Peyer's patch (tissue), 4 donors: ENCODE measurements around the gene UBE2Q2. TPM values are rescaled to one million over a fixed set of nuclear protein-coding genes. Genes with fewer than 3 reads are reported as not detected.
"Not testable (repeated sequence)": the region's sequence is repeated elsewhere in the genome, so short reads cannot be mapped to it uniquely, and the experiment has no call there.

ENCODE experiments used
- DNase-seq, 3 donors: peaks; one replicate each; pipeline ENCODE4 v3.0.0-alpha.2; 2017 to 2019
- H3K27ac ChIP-seq, 4 donors: fragments of 200-600 bp; sonication (generic); one replicate each; pipeline ENCODE4 v1.5.1; 2016 to 2019
- H3K27me3 ChIP-seq, 2 donors: fragments of 200-600 bp; sonication (generic); one replicate each; pipeline ENCODE4 v1.5.1; 2019
- H3K36me3 ChIP-seq, 3 donors: fragments of 200-600 bp; sonication (generic); one replicate each; pipeline ENCODE4 v1.5.1; 2016 to 2019
- H3K4me1 ChIP-seq, 4 donors: fragments of 200-600 bp; sonication (generic); one replicate each; pipeline ENCODE4 v1.5.1; 2016 to 2019
- H3K4me3 ChIP-seq, 4 donors: fragments of 200-600 bp; sonication (generic); 1 replicate in 3 of 4; 2 replicates in 1 of 4; pipeline ENCODE4 v1.5.1; 2016 to 2019; ENCODE audit warnings: mild to moderate bottlenecking in 1 of 4
- H3K9me3 ChIP-seq, 4 donors: fragments of 200-600 bp; sonication (generic); one replicate each; pipeline ENCODE4 v1.5.1; 2016 to 2019; ENCODE audit warnings: mild to moderate bottlenecking in 1 of 4
- POLR2A ChIP-seq, 2 donors: fragments of 450-650 bp; IDR thresholded peaks; one replicate each; pipeline ENCODE4 v1.5.1; 2017; ENCODE audit warnings: antibody characterized with exemption in 2 of 2, mild to moderate bottlenecking in 2 of 2, moderate library complexity in 2 of 2
- total RNA-seq, 4 donors: library from RNA; depleted of rRNA; stranded (reverse); fragments of >200 nt; gene quantifications; one replicate each; pipeline ENCODE4 v1.1.0, GENCODE V29; 2016
- TF ChIP-seq, protein P1 (sequence below), 6 experiments: fragments of 450-650 bp in 4 of 6; fragments of 200-600 bp in 2 of 6; sonication (generic) in 1 of 6; IDR thresholded peaks; one replicate each; pipeline ENCODE4 v1.5.1; 2017 to 2019; ENCODE audit warnings: antibody characterized with exemption in 6 of 6, mild to moderate bottlenecking in 3 of 6, moderate library complexity in 1 of 6

UBE2Q2 gene
- total RNA-seq, 4 donors from 2014 or later: 9.3 to 52.0 (median 12.2) TPM

DNA sequence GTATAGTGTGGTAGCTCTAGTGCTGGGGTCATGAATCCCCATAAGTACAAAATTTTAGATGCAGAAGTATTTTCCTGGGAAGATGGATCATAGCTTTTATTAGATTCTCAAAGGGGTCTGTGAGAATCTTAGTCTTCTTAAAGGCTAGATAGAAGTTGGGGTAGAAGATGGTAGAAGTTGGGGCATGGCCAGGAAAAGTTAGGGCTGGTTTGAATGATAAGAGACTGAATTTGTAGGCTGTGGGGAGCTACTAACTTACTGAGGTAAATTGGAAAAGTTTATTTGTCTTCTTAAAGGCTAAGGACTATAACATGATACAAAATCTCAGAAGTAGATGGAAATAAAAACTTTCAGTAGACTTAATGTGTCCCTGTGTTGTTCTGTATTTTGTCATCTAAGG is 1.6 kb upstream of the UBE2Q2 start:
- H3K4me3 ChIP-seq: no peak overlapping the region
- no peak for DNase-seq
- H3K4me1 ChIP-seq: peaks cover 0 to 13% (median 4%) of the 10 kb centered on the region in 4 donors
- H3K36me3 ChIP-seq: no peaks in the 10 kb centered on the region
- no peaks in the 10 kb centered on the region for H3K9me3 ChIP-seq
- no peak overlapping the region for H3K27ac ChIP-seq
- TF ChIP-seq, protein P1, sequence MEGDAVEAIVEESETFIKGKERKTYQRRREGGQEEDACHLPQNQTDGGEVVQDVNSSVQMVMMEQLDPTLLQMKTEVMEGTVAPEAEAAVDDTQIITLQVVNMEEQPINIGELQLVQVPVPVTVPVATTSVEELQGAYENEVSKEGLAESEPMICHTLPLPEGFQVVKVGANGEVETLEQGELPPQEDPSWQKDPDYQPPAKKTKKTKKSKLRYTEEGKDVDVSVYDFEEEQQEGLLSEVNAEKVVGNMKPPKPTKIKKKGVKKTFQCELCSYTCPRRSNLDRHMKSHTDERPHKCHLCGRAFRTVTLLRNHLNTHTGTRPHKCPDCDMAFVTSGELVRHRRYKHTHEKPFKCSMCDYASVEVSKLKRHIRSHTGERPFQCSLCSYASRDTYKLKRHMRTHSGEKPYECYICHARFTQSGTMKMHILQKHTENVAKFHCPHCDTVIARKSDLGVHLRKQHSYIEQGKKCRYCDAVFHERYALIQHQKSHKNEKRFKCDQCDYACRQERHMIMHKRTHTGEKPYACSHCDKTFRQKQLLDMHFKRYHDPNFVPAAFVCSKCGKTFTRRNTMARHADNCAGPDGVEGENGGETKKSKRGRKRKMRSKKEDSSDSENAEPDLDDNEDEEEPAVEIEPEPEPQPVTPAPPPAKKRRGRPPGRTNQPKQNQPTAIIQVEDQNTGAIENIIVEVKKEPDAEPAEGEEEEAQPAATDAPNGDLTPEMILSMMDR (IDR thresholded peaks at IDR 0.05): no peak
- no peak for TF ChIP-seq POLR2A (IDR thresholded peaks at IDR 0.05)
- no peaks in the 10 kb centered on the region for H3K27me3 ChIP-seq

DNA sequence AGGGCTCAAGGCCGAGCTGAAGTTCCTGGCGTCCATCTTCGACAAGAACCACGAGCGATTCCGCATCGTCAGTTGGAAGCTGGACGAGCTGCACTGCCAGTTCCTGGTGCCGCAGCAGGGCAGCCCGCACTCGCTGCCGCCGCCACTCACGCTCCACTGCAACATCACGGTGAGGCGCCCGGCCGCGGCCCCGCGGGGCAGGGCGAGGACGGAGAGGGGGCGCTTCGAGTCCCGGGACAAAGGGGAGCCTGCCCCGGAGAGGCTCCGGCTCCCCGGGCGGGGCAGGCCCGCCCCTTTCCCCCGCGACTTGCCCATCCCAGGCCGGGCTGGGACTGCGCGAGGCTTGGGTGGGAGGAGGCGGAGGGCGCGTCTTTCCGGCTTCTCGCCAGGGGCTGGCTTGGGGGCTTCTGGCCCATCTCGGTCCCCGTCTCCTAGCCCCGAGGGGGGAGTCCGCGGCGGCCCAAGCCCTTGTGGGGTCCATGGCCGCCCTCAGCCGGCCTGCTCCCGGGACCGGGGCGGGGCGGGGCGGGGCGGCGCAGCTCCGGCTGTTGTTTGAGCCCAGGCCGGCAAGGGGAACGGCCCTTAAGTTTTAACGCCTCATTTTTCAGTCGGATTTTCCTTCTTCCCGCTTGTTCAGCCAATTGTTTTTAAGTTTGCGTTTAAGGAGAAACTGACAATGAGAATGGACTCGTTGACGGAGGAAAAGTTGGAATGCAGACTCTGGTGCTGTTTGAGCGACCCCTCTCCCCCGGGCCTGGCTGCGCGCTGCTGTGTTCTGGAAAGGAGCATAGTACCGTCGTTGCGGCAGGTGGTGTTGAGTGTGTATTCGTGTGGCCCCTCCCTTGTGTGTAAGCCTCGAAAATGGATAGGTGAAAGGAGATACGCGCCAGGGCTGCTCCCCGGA is 683 bp downstream of the UBE2Q2 start:
- TF ChIP-seq, protein P1 (IDR thresholded peaks at IDR 0.05): no peak
- TF ChIP-seq POLR2A (IDR thresholded peaks at IDR 0.05): peak in 1 of 2 donors; percentile 21
- DNase-seq: peak; percentile 65 to 75 (median 72)
- Histone ChIP-seq H3K36me3 (no peaks in the 10 kb centered on the region), H3K27ac (peak overlapping the region; percentile 85 to 93 (median 88)), H3K27me3 (no peaks in the 10 kb centered on the region), H3K9me3 (no peaks in the 10 kb centered on the region), H3K4me3 (peak overlapping the region; percentile 62 to 89 (median 82)), H3K4me1 (peaks cover 0 to 13% (median 4%) of the 10 kb centered on the region in 4 donors)

DNA sequence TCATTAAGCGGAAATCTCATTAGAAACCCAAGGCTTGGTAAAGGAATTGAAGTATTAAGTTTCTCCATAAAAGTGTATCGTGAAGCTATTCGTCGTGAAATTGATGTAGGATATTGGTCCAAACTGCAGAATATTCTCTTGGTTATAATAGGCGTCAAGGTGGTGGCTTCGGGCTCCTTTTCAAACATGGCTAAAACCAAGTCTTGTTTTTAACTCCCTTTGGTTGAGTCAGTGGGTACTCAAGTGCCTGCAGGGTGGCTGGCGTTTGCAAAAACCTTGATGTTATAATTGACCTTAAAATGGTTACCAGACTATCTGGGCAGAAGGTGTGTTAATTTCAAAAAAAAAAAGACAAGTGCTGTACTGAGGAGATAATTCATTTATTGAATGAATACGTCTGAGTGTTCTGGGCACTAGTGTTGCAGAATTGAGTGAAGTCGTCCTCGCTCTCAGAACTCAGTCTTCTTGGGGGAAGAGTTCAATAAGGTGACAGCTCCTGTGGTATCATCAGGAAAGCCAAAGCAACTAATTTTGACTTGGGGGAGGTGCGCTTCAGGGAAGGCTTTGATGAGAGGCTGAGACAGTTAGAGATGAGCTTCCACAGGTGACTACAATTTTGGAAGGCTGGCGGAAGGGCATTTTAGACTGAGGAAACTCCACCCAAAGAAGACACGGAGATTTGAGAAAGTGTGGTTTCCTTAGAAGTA is 1.5 kb downstream of the UBE2Q2 start:
- Histone ChIP-seq H3K4me1 (peaks cover 0 to 13% (median 4%) of the 10 kb centered on the region in 4 donors), H3K27me3 (no peaks in the 10 kb centered on the region), H3K36me3 (no peaks in the 10 kb centered on the region), H3K27ac (peak overlapping the region; percentile 85 to 93 (median 88)), H3K9me3 (no peaks in the 10 kb centered on the region), H3K4me3 (peak overlapping the region; percentile 62 to 89 (median 82))
- no peak for DNase-seq
- no peak for TF ChIP-seq POLR2A (IDR thresholded peaks at IDR 0.05)
- TF ChIP-seq, protein P1 (IDR thresholded peaks at IDR 0.05): no peak

DNA sequence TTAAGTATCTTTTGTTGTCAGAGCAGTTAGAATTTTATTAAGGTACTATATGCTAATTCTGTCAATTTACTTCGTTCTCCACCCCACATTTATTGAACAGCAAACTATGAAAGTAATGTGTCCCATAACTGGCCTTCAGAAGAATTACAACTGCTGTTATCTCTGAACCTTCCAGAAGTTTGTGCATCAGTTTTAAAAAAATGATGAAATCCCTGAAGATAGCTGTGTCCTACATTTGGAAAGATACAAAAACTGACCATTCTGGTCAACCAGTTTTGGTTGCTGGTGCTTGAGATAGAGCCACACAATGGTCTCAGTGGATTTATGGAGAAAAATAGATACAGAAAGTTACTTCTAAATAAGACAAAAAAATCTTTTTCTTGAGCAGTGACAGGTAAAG is 5.9 kb downstream of the UBE2Q2 start:
- Histone ChIP-seq H3K9me3 (no peaks in the 10 kb centered on the region), H3K36me3 (no peaks in the 10 kb centered on the region), H3K27ac (no peak overlapping the region), H3K27me3 (no peaks in the 10 kb centered on the region), H3K4me3 (no peak overlapping the region), H3K4me1 (peaks cover 0 to 13% (median 4%) of the 10 kb centered on the region in 4 donors)
- TF ChIP-seq POLR2A (IDR thresholded peaks at IDR 0.05): no peak
- TF ChIP-seq, protein P1 (IDR thresholded peaks at IDR 0.05): no peak
- DNase-seq: no peak

DNA sequence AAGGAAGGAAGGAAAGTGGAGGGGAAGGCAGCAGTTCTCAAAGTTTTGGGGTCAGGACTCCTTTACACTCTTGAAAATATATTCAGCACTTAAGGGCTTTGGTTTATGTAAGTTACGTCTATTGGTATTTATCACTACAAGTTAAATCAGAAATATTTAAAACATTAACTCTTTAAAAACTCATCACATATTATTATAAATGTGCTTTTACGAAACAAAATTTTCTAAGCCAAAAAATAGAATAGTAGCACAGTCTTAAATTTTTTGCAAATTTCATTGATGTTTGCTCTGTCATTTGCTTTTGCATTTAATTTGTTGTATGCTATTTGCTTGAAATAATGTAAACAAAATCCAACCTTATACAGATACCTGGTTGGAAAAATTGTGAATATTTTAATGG is 7.5 kb downstream of the UBE2Q2 start:
- Histone ChIP-seq H3K27me3 (no peaks in the 10 kb centered on the region), H3K4me1 (peaks cover 0 to 4% (median 0%) of the 10 kb centered on the region in 4 donors), H3K9me3 (no peaks in the 10 kb centered on the region), H3K4me3 (no peak overlapping the region), H3K27ac (no peak overlapping the region), H3K36me3 (peaks cover 0 to under 1% (median 0%) of the 10 kb centered on the region in 3 donors)
- no peak for DNase-seq
- TF ChIP-seq, protein P1 (IDR thresholded peaks at IDR 0.05): no peak
- TF ChIP-seq POLR2A (IDR thresholded peaks at IDR 0.05): no peak

DNA sequence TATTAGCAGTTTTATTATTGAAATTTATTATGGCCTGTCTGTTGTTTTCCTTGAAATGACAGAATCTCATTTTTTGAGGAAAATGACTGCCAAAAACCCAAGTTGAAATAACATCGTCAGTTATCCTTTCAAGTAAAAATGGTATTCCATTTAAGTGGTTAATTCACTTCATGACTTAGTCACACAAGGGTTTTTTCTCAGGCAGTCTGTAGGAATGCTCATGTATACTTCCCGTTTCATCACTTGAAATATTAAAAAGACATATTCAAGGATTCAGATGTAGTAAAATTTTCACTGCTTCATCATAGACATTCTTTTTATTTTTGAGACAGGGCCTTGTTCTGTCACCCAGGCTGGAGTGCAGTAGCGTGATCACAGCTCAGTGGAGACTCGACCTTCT is 8.3 kb downstream of the UBE2Q2 start:
- H3K36me3 ChIP-seq, DNase-seq, H3K4me1 ChIP-seq, H3K4me3 ChIP-seq, H3K27me3 ChIP-seq, H3K9me3 ChIP-seq, H3K27ac ChIP-seq: not testable (repeated sequence)
